ENCODE results near the gene KANK2.
A peak's percentile ranks its signal among the peaks of the same experiment; 100 is the strongest.

GRCh38 chr19:11168568-11168967, 28.8 kb downstream of the KANK2 start:
- TF ChIP-seq NRF1 (IDR thresholded peaks at IDR 0.05; ENCODE audit: low read depth, low read length) (no peak), CHD2 (IDR thresholded peaks at IDR 0.05; ENCODE audit: low read length, partially characterized antibody) (no peak), CTCF (IDR thresholded peaks at IDR 0.05) (no peak), FOXM1 (IDR thresholded peaks at IDR 0.05; ENCODE audit: low read depth) (no peak), SMC3 (IDR thresholded peaks at IDR 0.05; ENCODE audit: low read depth, low read length) (no peak), RFX5 (IDR thresholded peaks at IDR 0.05; ENCODE audit: low read length) (no peak), MXI1 (IDR thresholded peaks at IDR 0.05; ENCODE audit: low read depth, low read length) (no peak), NFIC (IDR thresholded peaks at IDR 0.05; ENCODE audit: borderline replicate concordance) (peak; percentile 54; the same call in 1 of the 2 replicates), ELF1 (IDR thresholded peaks at IDR 0.05) (no peak), REST (IDR thresholded peaks at IDR 0.05; ENCODE audit: low read depth, low read length) (no peak)
- TF ChIP-seq, protein P1, sequence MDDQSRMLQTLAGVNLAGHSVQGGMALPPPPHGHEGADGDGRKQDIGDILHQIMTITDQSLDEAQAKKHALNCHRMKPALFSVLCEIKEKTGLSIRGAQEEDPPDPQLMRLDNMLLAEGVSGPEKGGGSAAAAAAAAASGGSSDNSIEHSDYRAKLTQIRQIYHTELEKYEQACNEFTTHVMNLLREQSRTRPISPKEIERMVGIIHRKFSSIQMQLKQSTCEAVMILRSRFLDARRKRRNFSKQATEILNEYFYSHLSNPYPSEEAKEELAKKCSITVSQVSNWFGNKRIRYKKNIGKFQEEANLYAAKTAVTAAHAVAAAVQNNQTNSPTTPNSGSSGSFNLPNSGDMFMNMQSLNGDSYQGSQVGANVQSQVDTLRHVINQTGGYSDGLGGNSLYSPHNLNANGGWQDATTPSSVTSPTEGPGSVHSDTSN (IDR thresholded peaks at IDR 0.05) = peak; percentile 49

Measured in SK-N-SH (cell line).